Fibroblast of lung (primary cell): ENCODE data around the gene RXFP1.

Experiments
- CTCF ChIP-seq, 2 donors: IDR thresholded peaks in 1 of 2; conservative IDR thresholded peaks in 1 of 2; 1 replicate in 1 of 2; 2 replicates in 1 of 2; pipeline ENCODE4 v1.5.1; 2011 to 2012; ENCODE audit warnings: low read length in 2 of 2, control low read depth in 1 of 2, inconsistent platforms in 1 of 2, low read depth in 1 of 2, mild to moderate bottlenecking in 1 of 2
- EZH2 ChIP-seq: IDR thresholded peaks from 2 replicates; pipeline ENCODE4 v1.5.1; 2012; ENCODE audit warnings: low read length, control low read depth, mild to moderate bottlenecking; ENCODE audit errors: missing control alignments

DNA sequence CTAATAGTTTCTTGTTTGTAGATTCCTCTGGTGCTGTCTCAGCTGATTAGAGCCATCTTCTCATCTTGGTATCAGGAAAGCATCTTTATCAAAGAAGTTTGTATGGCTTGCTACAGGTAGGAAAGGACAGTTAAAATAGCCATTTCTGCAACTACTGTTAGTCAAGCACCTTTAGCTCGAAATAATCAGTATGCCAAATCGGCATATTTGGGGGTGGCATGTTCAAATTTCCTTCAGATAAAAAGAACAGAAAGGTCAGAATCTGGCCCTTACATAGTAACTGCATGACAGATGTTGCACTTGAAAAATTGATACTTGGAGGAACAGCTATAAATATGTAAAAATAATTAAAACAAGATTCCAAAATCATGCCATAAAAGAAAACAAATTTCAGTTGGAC, 145.2 kb downstream of the RXFP1 start:
- TF ChIP-seq EZH2 (no peak), CTCF (conservative IDR thresholded peaks at IDR 0.05 in 1 of 2, IDR thresholded peaks at IDR 0.05 in 1 of 2; ENCODE audit: low read depth in 1 of 2, low read length in 2 of 2) (no peak)
